ENCODE measurements around the gene AUH. TPM values are rescaled to one million over a fixed set of nuclear protein-coding genes. Genes with fewer than 3 reads are reported as not detected.

AUH gene
- total RNA-seq, 1 donor from 2014 or later = 14.0 TPM

- CTCF ChIA-PET = interaction anchor here (1.4 kb wide), 1 partner anchor 15 kb away, joined by 6 read pairs; no protein-coding TSS in a partner anchor
- POLR2A ChIA-PET = interaction anchor here (0.8 to 1.9 kb wide), 7 partner anchors 8 to 153 kb away, joined by 3 to 17 read pairs (median 4); no protein-coding TSS in a partner anchor
- H3K36me3 Mint-ChIP-seq (ENCODE audit: low read depth) = no peaks in the 10 kb centered on the region
These were observed 153.8 kb downstream of the AUH start for GRCh38 chr9:91207729-91208418.

DNA sequence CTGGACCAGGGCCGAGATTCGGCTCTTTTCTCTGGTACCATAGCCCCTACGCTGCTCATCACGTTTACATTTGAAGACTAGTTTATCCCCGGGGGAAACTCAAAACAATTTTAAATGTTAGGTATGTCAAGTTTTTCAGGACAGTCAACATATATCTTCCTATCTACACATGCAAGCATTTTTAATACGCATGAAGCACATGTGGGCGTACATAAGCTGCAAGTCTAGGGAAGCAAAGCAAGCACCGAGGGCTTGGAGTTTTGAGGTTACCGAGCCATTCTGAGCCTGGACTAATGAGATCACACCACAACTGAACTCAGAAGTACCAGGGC, 154.4 kb downstream of the AUH start:
- Mint-ChIP-seq H3K4me3 (no peak overlapping the region), H3K27me3 (no peaks in the 10 kb centered on the region), H3K36me3 (ENCODE audit: low read depth) (no peaks in the 10 kb centered on the region), H3K9me3 (peaks cover 2% of the 10 kb centered on the region), H3K27ac (peak overlapping the region; percentile 83), H3K4me1 (peaks cover 35% of the 10 kb centered on the region)
- CTCF ChIA-PET = interaction anchor here (1.4 kb wide), 1 partner anchor 15 kb away, joined by 6 read pairs; no protein-coding TSS in a partner anchor
- intact Hi-C loops (cut with micrococcal nuclease) = loop anchor here (5.0 to 10.0 kb wide), 2 partner anchors 155 to 283 kb away; partner anchors contain the start of gene AUH
- POLR2A ChIA-PET = interaction anchor here (0.8 to 1.9 kb wide), 7 partner anchors 8 to 153 kb away, joined by 3 to 17 read pairs (median 4); no protein-coding TSS in a partner anchor
- ATAC-seq (ENCODE audit: low read depth) = no peak
- TF ChIP-seq, protein P1, sequence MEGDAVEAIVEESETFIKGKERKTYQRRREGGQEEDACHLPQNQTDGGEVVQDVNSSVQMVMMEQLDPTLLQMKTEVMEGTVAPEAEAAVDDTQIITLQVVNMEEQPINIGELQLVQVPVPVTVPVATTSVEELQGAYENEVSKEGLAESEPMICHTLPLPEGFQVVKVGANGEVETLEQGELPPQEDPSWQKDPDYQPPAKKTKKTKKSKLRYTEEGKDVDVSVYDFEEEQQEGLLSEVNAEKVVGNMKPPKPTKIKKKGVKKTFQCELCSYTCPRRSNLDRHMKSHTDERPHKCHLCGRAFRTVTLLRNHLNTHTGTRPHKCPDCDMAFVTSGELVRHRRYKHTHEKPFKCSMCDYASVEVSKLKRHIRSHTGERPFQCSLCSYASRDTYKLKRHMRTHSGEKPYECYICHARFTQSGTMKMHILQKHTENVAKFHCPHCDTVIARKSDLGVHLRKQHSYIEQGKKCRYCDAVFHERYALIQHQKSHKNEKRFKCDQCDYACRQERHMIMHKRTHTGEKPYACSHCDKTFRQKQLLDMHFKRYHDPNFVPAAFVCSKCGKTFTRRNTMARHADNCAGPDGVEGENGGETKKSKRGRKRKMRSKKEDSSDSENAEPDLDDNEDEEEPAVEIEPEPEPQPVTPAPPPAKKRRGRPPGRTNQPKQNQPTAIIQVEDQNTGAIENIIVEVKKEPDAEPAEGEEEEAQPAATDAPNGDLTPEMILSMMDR (IDR thresholded peaks at IDR 0.05) = no peak
- DNase-seq = no peak

More at GRCh38 chr9:91207729-91208418, 153.8 kb downstream of the AUH start:
- TF ChIP-seq, protein P1 (IDR thresholded peaks at IDR 0.05) = no peak
- peaks cover 36% of the 10 kb centered on the region for H3K4me1 Mint-ChIP-seq
- no peaks in the 10 kb centered on the region for H3K27me3 Mint-ChIP-seq
- H3K9me3 Mint-ChIP-seq = no peaks in the 10 kb centered on the region
- H3K4me3 Mint-ChIP-seq = peak overlapping the region; percentile 47
- H3K27ac Mint-ChIP-seq = peak overlapping the region; percentile 83
- DNase-seq (no peak), ATAC-seq (ENCODE audit: low read depth) (peak; percentile 89)
- intact Hi-C loops (cut with micrococcal nuclease) = loop anchor here (1.0 to 10.0 kb wide), 7 partner anchors 15 to 283 kb away; partner anchors contain the start of gene AUH

DNA sequence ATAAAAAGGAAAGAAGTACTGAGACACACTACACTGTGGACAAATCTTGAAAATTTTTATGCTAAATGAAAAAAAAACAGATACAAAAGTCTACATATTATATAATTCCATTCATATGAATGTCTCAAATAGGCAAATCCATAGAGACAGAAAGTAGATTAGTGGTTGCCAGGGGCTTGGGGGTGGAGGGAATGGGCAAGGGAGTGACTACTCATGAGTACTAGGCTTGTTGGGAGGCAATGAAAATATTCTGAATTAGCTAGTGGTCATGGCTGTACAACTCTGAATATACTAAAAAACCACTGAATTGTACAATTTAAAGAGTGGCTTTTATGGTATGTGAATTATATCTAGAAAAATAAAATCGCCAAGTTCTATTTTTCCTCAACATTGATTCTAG, 154.9 kb downstream of the AUH start:
- Mint-ChIP-seq H3K27ac (no peak overlapping the region), H3K4me3 (no peak overlapping the region), H3K27me3 (no peaks in the 10 kb centered on the region), H3K9me3 (peaks cover 7% of the 10 kb centered on the region), H3K4me1 (peaks cover 30% of the 10 kb centered on the region), H3K36me3 (ENCODE audit: low read depth) (no peaks in the 10 kb centered on the region)
- ATAC-seq (ENCODE audit: low read depth) (no peak), DNase-seq (no peak)
- CTCF ChIA-PET = no interaction called here
- POLR2A ChIA-PET = interaction anchor here (1.9 kb wide), 1 partner anchor 14 kb away, joined by 15 read pairs; no protein-coding TSS in a partner anchor
- intact Hi-C loops (cut with micrococcal nuclease) = loop anchor here (5.0 to 10.0 kb wide), 2 partner anchors 155 to 282 kb away; partner anchors contain the start of gene AUH
- TF ChIP-seq, protein P1 (IDR thresholded peaks at IDR 0.05) = no peak

DNA sequence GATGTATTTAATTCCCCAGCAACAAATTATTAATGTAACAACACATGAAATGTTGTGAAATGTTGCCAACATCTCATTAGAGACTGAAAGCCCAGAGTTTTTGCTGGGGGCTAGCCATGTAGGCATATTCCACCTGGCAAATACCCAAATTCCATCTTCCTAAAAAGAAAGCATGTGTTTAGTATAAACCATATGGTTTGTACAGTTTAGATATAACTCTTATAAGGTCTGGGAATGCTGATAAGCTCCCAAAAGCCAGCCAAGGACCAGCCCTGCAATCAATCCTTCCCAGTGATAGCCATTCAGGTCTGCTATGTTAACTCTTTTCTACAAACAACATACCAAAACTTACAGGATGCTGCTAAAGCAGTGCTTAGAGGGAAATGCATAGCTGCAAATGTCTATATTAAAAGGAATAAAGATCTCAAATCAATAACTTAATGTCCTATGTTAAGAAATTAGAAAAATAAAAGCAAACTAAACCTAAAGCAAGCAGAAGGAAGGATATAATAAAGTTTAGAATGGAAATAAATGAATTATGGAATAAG, 158.9 kb downstream of the AUH start:
- peaks cover 13% of the 10 kb centered on the region for H3K9me3 Mint-ChIP-seq
- intact Hi-C loops (cut with micrococcal nuclease) = loop anchor here (10.0 kb wide), 1 partner anchor 278 kb away; no protein-coding TSS in a partner anchor
- H3K4me3 Mint-ChIP-seq = no peak overlapping the region
- TF ChIP-seq, protein P1 (IDR thresholded peaks at IDR 0.05) = no peak
- H3K4me1 Mint-ChIP-seq = peaks cover 22% of the 10 kb centered on the region
- ATAC-seq (ENCODE audit: low read depth) (no peak), DNase-seq (no peak)
- no peak overlapping the region for H3K27ac Mint-ChIP-seq
- CTCF ChIA-PET = interaction anchor here (0.7 kb wide), 1 partner anchor 103 kb away, joined by 3 read pairs; no protein-coding TSS in a partner anchor
- POLR2A ChIA-PET = no interaction called here
- no peaks in the 10 kb centered on the region for H3K36me3 Mint-ChIP-seq (ENCODE audit: low read depth)
- H3K27me3 Mint-ChIP-seq = no peaks in the 10 kb centered on the region

All from activated B cell treated with CpG ODN at 0.5 μM for 24 hours (primary cell).